NCI-H146 (cell line): Measurements from ENCODE around the gene SNAPIN.

Source experiments
- DNase-seq: peaks from one replicate; lab custom pipeline; 2025; lab: John Stamatoyannopoulos, UW

The SNAPIN gene

DNA sequence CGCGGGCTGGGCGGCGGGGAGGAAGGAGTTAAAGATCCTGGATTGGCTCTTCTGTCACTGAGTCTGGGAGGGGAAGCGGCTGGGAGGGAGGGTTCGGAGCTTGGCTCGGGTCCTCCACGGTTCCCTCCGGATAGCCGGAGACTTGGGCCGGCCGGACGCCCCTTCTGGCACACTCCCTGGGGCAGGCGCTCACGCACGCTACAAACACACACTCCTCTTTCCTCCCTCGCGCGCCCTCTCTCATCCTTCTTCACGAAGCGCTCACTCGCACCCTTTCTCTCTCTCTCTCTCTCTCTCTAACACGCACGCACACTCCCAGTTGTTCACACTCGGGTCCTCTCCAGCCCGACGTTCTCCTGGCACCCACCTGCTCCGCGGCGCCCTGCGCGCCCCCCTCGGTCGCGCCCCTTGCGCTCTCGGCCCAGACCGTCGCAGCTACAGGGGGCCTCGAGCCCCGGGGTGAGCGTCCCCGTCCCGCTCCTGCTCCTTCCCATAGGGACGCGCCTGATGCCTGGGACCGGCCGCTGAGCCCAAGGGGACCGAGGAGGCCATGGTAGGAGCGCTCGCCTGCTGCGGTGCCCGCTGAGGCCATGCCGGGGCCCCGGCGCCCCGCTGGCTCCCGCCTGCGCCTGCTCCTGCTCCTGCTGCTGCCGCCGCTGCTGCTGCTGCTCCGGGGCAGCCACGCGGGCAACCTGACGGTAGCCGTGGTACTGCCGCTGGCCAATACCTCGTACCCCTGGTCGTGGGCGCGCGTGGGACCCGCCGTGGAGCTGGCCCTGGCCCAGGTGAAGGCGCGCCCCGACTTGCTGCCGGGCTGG lies 20.2 kb downstream of the SNAPIN start, which contains the start of gene NPR1:
NPR1 (plus strand) TSS at position 170 of the 818 bp plus-strand sequence; CDS start at position 591, 421 bp downstream.
- peak; percentile 38 for DNase-seq

DNA sequence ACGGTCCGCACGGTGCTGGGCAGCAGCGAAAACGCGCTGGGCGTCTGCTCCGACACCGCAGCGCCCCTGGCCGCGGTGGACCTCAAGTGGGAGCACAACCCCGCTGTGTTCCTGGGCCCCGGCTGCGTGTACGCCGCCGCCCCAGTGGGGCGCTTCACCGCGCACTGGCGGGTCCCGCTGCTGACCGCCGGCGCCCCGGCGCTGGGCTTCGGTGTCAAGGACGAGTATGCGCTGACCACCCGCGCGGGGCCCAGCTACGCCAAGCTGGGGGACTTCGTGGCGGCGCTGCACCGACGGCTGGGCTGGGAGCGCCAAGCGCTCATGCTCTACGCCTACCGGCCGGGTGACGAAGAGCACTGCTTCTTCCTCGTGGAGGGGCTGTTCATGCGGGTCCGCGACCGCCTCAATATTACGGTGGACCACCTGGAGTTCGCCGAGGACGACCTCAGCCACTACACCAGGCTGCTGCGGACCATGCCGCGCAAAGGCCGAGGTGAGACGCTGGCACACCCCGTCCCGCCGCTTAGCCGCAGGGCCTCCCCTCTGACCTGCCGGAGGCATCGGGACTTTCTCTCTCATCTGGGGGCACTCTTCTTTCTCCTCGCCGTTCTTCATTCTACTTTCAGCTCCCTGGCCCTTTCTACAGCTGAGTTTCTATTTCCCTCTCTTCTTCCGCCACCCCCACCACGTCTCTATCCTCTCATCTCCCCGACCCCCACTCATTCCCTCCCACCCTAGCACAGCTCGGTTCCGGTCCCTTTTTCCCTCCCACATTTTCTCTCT lies 21.0 kb downstream of the SNAPIN start:
- DNase-seq, result peak; percentile 40

- no peak for DNase-seq
These were observed 21.6 kb downstream of the SNAPIN start for GRCh38 chr1:153680120-153680403.

DNA sequence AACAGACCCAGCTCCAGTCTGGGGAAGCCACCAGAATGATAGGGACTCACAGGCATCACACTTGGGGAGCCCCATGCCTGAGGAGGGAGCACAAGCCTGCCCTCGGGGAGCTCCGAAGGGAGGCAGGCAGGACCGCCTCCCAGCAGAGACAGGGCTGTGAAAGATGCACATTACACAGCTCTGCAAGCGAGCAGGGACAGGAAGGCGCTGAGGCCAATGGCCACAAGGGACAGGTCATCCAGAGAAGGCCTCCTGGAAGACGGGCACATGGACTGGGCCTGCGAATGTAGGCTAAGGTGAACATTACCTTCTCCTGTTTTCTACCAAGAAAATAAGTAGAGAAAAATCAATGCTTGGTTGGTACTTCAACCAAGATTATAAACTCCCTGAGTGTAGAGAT lies 24.2 kb downstream of the SNAPIN start:
- DNase-seq, result no peak

GRCh38 chr1:153683854-153684253 lies 25.4 kb downstream of the SNAPIN start:
- no peak for DNase-seq

DNA sequence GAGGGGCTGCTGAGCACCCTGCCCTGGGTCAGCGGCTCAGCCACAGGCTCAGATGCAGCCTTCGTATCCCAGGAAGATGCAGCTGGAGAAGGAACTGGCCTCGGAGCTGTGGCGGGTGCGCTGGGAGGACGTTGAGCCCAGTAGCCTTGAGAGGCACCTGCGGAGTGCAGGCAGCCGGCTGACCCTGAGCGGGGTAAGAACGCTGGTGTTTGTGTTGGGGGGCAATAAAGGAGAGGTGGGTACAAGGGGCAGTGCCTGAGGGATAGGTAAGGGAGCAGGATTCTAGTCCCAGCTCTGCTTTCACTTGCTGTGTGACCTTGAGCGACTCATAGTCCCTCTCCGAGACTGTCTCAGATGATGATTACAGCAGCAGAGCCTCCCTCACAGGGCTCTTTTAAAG lies 26.4 kb downstream of the SNAPIN start:
- DNase-seq, result no peak

DNA sequence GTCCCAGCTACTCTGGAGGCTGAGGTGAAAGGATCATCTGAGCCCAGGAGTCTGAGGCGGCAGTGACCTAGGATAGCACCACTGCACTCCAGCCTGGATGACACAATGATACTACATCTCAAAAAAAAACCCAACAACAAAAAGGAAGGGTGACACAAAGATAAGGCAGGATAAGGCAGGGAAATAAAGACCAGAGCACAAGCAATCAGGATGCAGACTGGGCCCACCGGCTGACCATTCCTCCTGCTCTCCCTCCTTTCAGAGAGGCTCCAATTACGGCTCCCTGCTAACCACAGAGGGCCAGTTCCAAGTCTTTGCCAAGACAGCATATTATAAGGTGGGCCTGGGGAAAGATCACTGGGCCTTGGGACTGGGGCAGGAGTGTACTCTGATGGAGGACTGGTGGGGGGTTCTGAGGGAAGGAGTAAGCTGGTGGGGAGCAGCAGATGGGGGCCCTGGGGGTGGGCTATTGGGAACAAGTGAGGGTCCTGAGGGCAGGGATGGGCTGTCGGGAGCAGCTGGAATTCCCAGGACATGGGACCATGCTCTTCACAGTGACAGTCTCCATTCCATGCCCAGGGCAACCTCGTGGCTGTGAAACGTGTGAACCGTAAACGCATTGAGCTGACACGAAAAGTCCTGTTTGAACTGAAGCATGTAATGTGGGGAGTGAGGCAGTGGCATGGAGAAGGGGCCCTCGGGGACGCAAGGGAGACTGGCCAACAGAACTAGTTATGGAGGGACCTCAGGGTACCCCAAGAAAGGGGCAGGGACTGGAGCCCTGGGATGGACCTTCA lies 27.2 kb downstream of the SNAPIN start:
- DNase-seq, result no peak

GRCh38 chr1:153687346-153688125 lies 29.0 kb downstream of the SNAPIN start:
- no peak for DNase-seq

DNA sequence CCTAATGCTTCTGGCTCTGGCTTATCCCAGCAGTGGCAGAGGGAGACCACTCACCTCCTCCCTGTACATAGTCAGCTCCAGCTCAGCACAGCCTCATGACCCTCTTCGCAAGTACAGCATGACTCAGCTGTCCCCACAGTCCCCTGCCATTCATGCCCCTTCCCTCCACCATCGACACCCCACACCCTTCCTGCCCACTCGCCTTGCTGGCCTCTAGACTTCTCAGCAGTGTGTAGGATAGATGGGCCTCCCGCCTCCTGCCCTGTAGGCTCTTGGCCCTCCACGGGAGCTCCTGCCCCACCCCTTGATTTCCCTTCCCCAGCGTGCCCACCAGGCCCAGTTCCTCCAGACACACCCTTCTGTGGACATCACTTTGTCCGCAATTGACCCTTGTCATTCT lies 29.8 kb downstream of the SNAPIN start:
- no peak for DNase-seq

- no peak for DNase-seq
These were observed 30.3 kb downstream of the SNAPIN start for GRCh38 chr1:153688736-153689328.

- DNase-seq, result no peak
These were observed 35.0 kb downstream of the SNAPIN start for GRCh38 chr1:153693466-153693865.

DNA sequence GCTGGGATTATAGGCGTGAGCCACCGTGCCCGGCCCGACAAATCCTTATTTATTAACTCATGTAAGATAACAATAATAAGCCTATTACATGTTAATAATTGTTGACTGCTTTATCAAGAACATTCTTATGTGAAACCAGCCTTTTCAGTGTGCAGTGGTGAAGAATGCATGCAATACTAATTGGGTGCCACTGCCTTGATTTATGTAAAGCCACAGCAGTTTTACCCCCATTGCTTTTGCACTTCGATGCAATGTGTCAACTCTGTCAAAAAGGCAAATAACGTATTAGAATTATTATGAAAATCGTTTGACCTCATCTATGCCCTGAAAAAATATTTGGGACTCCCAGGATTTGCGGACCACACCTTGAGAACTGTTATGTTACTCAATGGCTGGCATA lies 38.2 kb downstream of the SNAPIN start:
- DNase-seq, result no peak

GRCh38 chr1:153697191-153698019 lies 38.9 kb downstream of the SNAPIN start:
- DNase-seq, result no peak

GRCh38 chr1:153698020-153698922 lies 39.8 kb downstream of the SNAPIN start:
- peak; percentile 66 for DNase-seq

DNA sequence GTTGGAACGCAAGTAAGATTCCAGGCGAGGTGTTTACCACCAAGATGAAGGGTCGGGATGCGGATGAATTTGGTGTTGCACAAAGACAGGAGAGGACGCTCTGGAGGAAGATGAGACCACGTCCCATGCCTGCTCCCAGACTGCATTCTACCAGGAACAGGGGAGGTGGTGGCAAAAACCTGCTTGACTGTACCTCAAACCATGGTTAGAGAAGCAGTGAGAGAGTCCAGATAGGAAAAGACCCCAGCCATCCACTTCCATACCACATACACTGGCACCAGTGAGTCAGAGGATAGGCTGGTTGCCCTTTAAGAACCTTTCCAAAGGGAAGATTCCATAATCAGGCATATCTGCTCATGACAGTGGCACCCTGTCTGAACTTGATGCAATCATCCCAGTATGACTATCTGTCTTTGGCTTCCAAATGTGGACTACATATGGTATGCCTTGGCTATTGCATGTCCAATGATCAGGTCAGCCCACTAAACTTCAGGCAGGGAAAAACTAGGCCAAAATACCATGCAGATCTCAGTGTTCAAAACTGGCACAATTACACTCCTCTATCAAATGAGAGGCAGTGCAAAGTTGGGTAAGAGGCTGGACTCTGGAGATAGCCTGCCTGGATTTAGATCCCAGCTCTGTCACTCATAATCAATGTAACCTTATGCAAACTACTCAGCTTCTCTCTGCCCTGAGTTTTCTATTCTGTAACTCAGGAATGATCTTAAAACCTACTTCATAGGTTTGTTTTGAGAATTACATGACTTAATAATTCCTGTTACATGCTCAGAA lies 40.6 kb downstream of the SNAPIN start:
- DNase-seq, result no peak

DNA sequence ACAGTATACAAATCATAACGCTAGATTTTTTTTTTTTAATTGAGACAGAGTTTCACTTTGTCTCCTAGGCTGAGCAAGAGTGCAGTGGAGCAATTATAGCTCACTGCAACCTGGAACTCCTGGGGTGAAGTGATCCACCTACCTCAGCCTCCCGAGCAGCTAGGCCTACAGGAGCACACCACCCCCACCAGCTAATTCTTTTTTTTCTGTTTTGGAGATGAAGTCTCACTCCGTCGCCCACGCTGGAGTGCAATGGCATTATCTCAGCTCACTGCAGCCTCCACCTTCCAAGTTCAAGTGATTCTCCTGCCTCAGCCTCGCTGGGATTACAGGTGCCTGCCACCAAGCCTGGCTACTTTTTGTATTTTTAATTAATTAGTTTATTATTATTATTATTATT lies 41.3 kb downstream of the SNAPIN start:
- DNase-seq, result no peak

- DNase-seq, result no peak
These were observed 47.0 kb downstream of the SNAPIN start for GRCh38 chr1:153705484-153705883.

- DNase-seq, result peak; percentile 28
These were observed 52.5 kb downstream of the SNAPIN start for GRCh38 chr1:153711026-153711425.
